Natural killer cell (primary cell): ENCODE measurements around the gene TMBIM4. TPM values are rescaled to one million over a fixed set of nuclear protein-coding genes. Genes with fewer than 3 reads are reported as not detected.
"Not testable (repeated sequence)": the region's sequence is repeated elsewhere in the genome, so short reads cannot be mapped to it uniquely, and the experiment has no call there.

Source experiments
- ATAC-seq, 3 donors: fragments of 150-1000 bp in 2 of 3; fragments of 200-7000 bp in 1 of 3; cut with Tn5 transposase; 1 replicate in 1 of 3; 2 replicates in 2 of 3; pipeline ENCODE4 v1.10.0; 2021; ENCODE audit warnings: mild to moderate bottlenecking in 2 of 3, moderate library complexity in 2 of 3
- DNase-seq, 2 donors: peaks; one replicate each; pipeline versions ENCODE4 v3.0.0 to v3.0.0-alpha.2; 2013 to 2021; ENCODE audit warnings: mixed read lengths in 1 of 2
- H3K27ac ChIP-seq: one replicate; pipeline ENCODE4 v1.5.1; 2013; ENCODE audit warnings: mild to moderate bottlenecking, low read length
- H3K27me3 ChIP-seq: one replicate; pipeline ENCODE4 v1.6.1; 2013; ENCODE audit warnings: low read length; ENCODE audit not compliant: control insufficient read depth, insufficient read depth
- H3K36me3 ChIP-seq: one replicate; pipeline ENCODE4 v1.6.1; 2013; ENCODE audit warnings: low read length; ENCODE audit not compliant: control insufficient read depth, insufficient read depth
- H3K4me1 ChIP-seq: one replicate; pipeline ENCODE4 v1.6.1; 2013; ENCODE audit warnings: low read length; ENCODE audit not compliant: control insufficient read depth, insufficient read depth
- H3K4me3 ChIP-seq: one replicate; pipeline ENCODE4 v1.5.1; 2013; ENCODE audit warnings: low read length
- H3K9me3 ChIP-seq: one replicate; pipeline ENCODE4 v1.6.1; 2013; ENCODE audit warnings: low read length; ENCODE audit not compliant: control insufficient read depth, insufficient read depth
- H3K27ac Mint-ChIP-seq, 2 donors: one replicate each; pipeline ENCODE4 v1.8.0; 2022; ENCODE audit warnings: mild to moderate bottlenecking in 2 of 2, mixed read lengths in 2 of 2, moderate library complexity in 1 of 2
- H3K27me3 Mint-ChIP-seq, 2 donors: one replicate each; pipeline ENCODE4 v1.8.0; 2022; ENCODE audit warnings: low read depth in 2 of 2, mixed read lengths in 2 of 2
- H3K36me3 Mint-ChIP-seq: one replicate; pipeline ENCODE4 v1.8.0; 2022; ENCODE audit warnings: mixed read lengths
- H3K4me1 Mint-ChIP-seq, 2 donors: one replicate each; pipeline ENCODE4 v1.8.0; 2022; ENCODE audit warnings: mixed read lengths in 2 of 2
- H3K4me3 Mint-ChIP-seq: one replicate; pipeline ENCODE4 v1.8.0; 2022; ENCODE audit warnings: mild to moderate bottlenecking, moderate library complexity, mixed read lengths
- H3K9me3 Mint-ChIP-seq, 2 donors: one replicate each; pipeline ENCODE4 v1.8.0; 2022; ENCODE audit warnings: mixed read lengths in 2 of 2
- WGBS: methylation state at CpG from one replicate; pipeline ENCODE4 v1.1.7; 2013; ENCODE audit warnings: missing lambda C conversion rate; ENCODE audit not compliant: insufficient coverage; 5-methylcytosine and 5-hydroxymethylcytosine counted together
- intact Hi-C: fragments of 100-400 bp; cut with micrococcal nuclease; formaldehyde crosslinking; loops from one replicate; pipeline ENCODE4 v1.14.2; 2022
- total RNA-seq, 4 donors: library from RNA; stranded (reverse); fragments of 120-200 nt in 1 of 4; gene quantifications; one replicate each; pipeline versions ENCODE4 v1.2.3 to v1.2.4, GENCODE V29; 2013 to 2022
- TF ChIP-seq, protein P1 (sequence below): fragments of 200-600 bp; IDR thresholded peaks from one replicate; pipeline ENCODE4 v1.8.0; 2022; ENCODE audit warnings: antibody characterized with exemption

The TMBIM4 gene, protein sequence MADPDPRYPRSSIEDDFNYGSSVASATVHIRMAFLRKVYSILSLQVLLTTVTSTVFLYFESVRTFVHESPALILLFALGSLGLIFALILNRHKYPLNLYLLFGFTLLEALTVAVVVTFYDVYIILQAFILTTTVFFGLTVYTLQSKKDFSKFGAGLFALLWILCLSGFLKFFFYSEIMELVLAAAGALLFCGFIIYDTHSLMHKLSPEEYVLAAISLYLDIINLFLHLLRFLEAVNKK
- 10 to 100 TPM; 46.6 to 72.0 (median 63.2) TPM for total RNA-seq
- total RNA-seq (2013), result 121 TPM

GRCh38 chr12:66169221-66170170 is at the start of gene TMBIM4:
TSS of gene TMBIM4 (minus strand) at chr12:66169996. CDS start at chr12:66169951, 45 bp downstream.
- no peaks in the 10 kb centered on the region for H3K9me3 ChIP-seq
- H3K36me3 ChIP-seq, result peaks cover 5% of the 10 kb centered on the region
- Mint-ChIP-seq H3K36me3 (peaks cover 4% of the 10 kb centered on the region), H3K9me3 (peaks cover 0 to 2% of the 10 kb centered on the region in 2 donors), H3K27ac (peak within 1 kb of the TSS; percentile 98 to 99), H3K27me3 (no peaks in the 10 kb centered on the region), H3K4me3 (peak within 1 kb of the TSS; percentile 98), H3K4me1 (peaks cover 44 to 53% of the 10 kb centered on the region in 2 donors)
- TF ChIP-seq, protein P1, sequence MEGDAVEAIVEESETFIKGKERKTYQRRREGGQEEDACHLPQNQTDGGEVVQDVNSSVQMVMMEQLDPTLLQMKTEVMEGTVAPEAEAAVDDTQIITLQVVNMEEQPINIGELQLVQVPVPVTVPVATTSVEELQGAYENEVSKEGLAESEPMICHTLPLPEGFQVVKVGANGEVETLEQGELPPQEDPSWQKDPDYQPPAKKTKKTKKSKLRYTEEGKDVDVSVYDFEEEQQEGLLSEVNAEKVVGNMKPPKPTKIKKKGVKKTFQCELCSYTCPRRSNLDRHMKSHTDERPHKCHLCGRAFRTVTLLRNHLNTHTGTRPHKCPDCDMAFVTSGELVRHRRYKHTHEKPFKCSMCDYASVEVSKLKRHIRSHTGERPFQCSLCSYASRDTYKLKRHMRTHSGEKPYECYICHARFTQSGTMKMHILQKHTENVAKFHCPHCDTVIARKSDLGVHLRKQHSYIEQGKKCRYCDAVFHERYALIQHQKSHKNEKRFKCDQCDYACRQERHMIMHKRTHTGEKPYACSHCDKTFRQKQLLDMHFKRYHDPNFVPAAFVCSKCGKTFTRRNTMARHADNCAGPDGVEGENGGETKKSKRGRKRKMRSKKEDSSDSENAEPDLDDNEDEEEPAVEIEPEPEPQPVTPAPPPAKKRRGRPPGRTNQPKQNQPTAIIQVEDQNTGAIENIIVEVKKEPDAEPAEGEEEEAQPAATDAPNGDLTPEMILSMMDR, result no peak
- H3K4me3 ChIP-seq, result peak within 1 kb of the TSS; percentile 82
- peaks cover 15% of the 10 kb centered on the region for H3K4me1 ChIP-seq
- intact Hi-C loops, result loop anchor here (2.0 kb wide), 4 partner anchors 19 to 133 kb away; partner anchors contain the start of genes HELB, IRAK3 and LLPH
- DNase-seq (peak; percentile 87 to 91), ATAC-seq (peak; percentile 71 to 89 (median 77))
- peak within 1 kb of the TSS; percentile 98 for H3K27ac ChIP-seq
- WGBS, result under 1% methylated on average over 64 of the region's 67 CpGs
- no peaks in the 10 kb centered on the region for H3K27me3 ChIP-seq

GRCh38 chr12:66217342-66217917 is 47.6 kb upstream of the TMBIM4 start:
- intact Hi-C loops, result no loop called here
- no peak overlapping the region for H3K27ac ChIP-seq

GRCh38 chr12:66213011-66213410 is 43.2 kb upstream of the TMBIM4 start:
- H3K27ac Mint-ChIP-seq, intact Hi-C loops, H3K9me3 Mint-ChIP-seq, H3K36me3 Mint-ChIP-seq, H3K27me3 Mint-ChIP-seq, H3K36me3 ChIP-seq, H3K4me3 ChIP-seq, H3K27me3 ChIP-seq, H3K4me1 Mint-ChIP-seq, H3K27ac ChIP-seq, H3K4me1 ChIP-seq, DNase-seq, H3K9me3 ChIP-seq, ATAC-seq, H3K4me3 Mint-ChIP-seq: not testable (repeated sequence)
- 87% methylated on average over 3 of the region's 3 CpGs for WGBS

More at GRCh38 chr12:66217342-66217917, 47.6 kb upstream of the TMBIM4 start:
- H3K4me3 Mint-ChIP-seq, result no peak overlapping the region
- Histone ChIP-seq H3K4me1 (no peaks in the 10 kb centered on the region), H3K27me3 (no peaks in the 10 kb centered on the region), H3K4me3 (no peak overlapping the region), H3K9me3 (no peaks in the 10 kb centered on the region), H3K36me3 (no peaks in the 10 kb centered on the region)
- no peak overlapping the region for H3K27ac Mint-ChIP-seq
- no peak for ATAC-seq
- H3K4me1 Mint-ChIP-seq, result peaks cover 0 to 8% of the 10 kb centered on the region in 2 donors
- H3K36me3 Mint-ChIP-seq, result no peaks in the 10 kb centered on the region
- H3K9me3 Mint-ChIP-seq, result peaks cover 0 to 2% of the 10 kb centered on the region in 2 donors
- H3K27me3 Mint-ChIP-seq, result peaks cover 0 to 3% of the 10 kb centered on the region in 2 donors
- TF ChIP-seq, protein P1, result no peak
- no peak for DNase-seq
- 70% methylated on average over 2 of the region's 4 CpGs for WGBS

DNA sequence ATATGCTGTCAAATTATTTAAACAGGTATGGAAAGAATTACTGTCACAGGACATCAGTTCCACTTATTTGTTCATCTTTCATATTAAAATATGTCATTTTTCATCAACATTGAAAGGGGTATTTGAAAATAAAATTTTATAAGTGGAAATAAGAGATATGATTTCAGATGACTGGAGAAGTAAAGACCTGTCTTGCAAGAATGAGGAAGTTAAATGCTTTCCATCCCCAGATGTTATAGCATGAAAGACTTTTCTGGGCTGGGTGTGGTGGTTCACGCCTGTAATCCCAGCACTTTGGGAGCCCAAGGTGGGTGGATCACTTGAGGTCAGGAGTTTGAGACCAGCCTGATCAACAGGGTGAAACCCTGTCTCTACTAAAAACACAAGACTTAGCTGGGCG is 41.8 kb upstream of the TMBIM4 start:
- H3K27ac Mint-ChIP-seq, H3K36me3 Mint-ChIP-seq, intact Hi-C loops, H3K4me3 ChIP-seq, H3K9me3 Mint-ChIP-seq, H3K36me3 ChIP-seq, DNase-seq, H3K4me1 Mint-ChIP-seq, H3K9me3 ChIP-seq, H3K4me1 ChIP-seq, ATAC-seq, H3K4me3 Mint-ChIP-seq, H3K27me3 ChIP-seq, H3K27ac ChIP-seq: not testable (repeated sequence)
- WGBS, result 86% methylated on average over 2 of the region's 2 CpGs
- peaks cover 3 to 20% of the 10 kb centered on the region in 2 donors for H3K27me3 Mint-ChIP-seq
